ENCODE results near the gene DNPEP. TPM values are rescaled to one million over a fixed set of nuclear protein-coding genes. Genes with fewer than 3 reads are reported as not detected.
"Not testable (repeated sequence)": the region's sequence is repeated elsewhere in the genome, so short reads cannot be mapped to it uniquely, and the experiment has no call there.

The DNPEP gene
- total RNA-seq, 1 experiment from 2014 or later, result 94.9 TPM

DNA sequence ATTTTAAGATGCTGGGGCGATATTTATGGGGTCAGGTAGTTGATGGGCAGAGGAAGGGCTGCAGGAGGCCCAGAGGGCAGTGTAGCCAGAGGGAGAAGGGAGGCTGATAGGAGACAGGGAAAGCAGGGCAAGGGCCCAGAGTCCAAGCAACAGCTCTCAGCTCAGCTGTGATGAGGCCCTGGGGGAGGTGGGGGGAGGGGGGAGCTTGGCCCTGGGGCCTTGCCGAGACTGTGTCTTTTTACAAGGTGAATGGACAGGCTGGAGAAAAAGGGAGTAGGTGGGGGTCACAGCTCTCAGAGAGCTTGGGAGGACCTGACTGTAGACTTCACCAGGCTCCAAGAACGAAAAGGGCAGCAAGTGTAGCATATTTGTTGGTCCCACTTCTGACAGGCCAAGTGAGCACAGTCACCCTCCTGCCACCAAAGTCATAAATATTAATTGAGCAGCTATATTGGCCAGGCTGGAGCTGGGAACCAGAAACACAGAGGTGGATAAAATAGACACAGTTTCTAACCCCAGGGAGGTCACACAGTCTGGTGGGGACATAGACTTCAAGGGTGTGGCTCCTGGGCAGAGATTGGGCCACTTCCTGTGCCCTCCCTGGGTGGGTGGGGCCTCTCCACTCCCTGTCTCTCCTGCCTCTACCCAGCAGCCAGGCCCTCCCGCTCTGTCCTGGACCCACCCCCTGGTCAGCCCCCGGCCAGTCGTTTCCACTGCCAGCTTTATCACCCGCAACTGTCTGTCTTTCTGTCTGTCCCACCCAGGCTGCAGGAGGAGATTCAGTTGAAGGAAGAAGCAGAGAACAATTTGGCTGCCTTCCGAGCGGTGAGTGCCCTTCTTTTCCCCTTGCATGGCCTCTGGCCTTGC, 31.9 kb upstream of the DNPEP start:
- DNase-seq (ENCODE audit: low read depth), result no peak

DNA sequence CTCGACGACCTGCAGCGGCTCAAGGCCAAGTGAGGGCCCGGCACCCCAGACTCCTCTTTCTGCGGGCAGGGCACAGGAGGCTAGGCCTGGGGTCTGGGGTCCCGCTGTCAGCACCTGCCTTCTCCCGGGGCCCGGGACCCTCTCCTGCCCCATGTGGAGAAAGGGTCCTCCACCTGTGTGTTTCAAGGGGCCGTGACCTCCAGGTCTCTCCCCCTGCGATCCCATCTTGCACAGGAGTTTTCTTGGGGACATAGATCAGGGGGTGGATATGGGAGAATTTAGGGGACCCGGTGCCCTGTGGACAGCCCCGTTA, 31.3 kb upstream of the DNPEP start:
- DNase-seq (ENCODE audit: low read depth), result no peak

DNA sequence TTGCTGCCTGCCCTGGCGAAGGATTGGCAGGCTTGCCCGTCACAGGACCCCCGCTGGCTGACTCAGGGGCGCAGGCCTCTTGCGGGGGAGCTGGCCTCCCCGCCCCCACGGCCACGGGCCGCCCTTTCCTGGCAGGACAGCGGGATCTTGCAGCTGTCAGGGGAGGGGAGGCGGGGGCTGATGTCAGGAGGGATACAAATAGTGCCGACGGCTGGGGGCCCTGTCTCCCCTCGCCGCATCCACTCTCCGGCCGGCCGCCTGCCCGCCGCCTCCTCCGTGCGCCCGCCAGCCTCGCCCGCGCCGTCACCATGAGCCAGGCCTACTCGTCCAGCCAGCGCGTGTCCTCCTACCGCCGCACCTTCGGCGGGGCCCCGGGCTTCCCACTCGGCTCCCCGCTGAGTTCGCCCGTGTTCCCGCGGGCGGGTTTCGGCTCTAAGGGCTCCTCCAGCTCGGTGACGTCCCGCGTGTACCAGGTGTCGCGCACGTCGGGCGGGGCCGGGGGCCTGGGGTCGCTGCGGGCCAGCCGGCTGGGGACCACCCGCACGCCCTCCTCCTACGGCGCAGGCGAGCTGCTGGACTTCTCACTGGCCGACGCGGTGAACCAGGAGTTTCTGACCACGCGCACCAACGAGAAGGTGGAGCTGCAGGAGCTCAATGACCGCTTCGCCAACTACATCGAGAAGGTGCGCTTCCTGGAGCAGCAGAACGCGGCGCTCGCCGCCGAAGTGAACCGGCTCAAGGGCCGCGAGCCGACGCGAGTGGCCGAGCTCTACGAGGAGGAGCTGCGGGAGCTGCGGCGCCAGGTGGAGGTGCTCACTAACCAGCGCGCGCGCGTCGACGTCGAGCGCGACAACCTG, 30.7 kb upstream of the DNPEP start, which contains the start of gene DES:
DES (plus strand) TSS at position 223 of the 857 bp plus-strand sequence; CDS start at position 309, 86 bp downstream.
- DNase-seq (ENCODE audit: low read depth), result no peak

DNA sequence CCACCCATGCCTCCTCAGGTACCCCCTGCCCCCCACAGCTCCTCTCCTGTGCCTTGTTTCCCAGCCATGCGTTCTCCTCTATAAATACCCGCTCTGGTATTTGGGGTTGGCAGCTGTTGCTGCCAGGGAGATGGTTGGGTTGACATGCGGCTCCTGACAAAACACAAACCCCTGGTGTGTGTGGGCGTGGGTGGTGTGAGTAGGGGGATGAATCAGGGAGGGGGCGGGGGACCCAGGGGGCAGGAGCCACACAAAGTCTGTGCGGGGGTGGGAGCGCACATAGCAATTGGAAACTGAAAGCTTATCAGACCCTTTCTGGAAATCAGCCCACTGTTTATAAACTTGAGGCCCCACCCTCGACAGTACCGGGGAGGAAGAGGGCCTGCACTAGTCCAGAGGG, 29.7 kb upstream of the DNPEP start:
- no peak for DNase-seq (ENCODE audit: low read depth)

DNA sequence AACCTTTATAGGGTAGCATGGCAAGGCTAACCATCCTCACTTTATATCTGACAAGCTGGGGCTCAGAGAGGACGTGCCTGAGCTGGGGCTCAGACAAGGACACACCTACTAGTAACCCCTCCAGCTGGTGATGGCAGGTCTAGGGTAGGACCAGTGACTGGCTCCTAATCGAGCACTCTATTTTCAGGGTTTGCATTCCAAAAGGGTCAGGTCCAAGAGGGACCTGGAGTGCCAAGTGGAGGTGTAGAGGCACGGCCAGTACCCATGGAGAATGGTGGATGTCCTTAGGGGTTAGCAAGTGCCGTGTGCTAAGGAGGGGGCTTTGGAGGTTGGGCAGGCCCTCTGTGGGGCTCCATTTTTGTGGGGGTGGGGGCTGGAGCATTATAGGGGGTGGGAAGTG, 29.2 kb upstream of the DNPEP start:
- DNase-seq (ENCODE audit: low read depth), result no peak

DNA sequence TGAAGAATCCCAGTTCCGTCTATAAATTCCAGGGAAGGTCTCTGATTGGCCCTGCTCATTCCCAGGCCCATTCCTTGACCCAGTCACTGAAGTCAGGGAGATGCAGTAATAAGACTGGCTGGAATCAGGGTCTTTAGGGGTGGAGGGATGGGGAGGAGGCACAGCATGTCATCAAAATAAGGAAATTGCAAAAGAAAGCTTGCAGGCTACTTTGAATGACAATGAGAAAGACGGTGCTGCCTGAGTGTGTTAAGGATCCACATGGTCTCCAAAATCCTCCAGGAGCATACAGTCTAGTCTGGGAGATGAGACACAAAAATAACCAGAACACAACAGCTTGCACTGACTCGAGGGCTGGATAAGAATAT, 28.5 kb upstream of the DNPEP start:
- DNase-seq (ENCODE audit: low read depth), result no peak

DNA sequence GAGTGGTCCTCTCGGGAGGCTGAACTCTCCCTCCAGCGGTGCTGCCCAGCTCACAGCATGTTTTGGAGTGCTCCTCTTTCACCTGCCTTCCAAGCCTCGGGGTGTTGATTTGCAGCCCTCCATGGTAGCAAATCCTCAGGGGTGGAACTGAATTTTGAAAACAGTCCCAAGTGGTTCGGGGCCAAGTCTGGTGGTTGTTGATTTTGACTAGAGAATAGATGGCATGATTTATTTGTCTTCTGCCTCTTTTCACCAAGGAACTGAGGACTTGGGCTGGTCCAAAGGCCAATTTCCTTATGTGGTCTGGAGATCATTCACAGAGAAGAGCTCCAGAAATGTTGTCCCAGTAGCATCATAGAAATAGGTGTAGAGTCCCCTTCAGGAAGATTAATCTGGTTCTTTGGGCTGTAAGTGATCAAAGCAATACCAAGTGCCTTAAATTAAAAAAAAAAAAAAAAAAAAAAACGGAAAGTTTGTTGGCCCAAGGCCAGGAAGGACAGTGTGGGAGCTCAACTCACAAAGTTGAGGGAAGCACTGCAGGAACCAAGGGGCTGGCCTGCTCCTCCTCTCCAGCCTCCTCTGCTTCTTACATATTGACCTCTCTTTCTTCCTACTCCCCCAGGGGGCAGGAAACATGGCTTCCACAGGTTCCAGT, 28.0 kb upstream of the DNPEP start:
- no peak for DNase-seq (ENCODE audit: low read depth)

DNA sequence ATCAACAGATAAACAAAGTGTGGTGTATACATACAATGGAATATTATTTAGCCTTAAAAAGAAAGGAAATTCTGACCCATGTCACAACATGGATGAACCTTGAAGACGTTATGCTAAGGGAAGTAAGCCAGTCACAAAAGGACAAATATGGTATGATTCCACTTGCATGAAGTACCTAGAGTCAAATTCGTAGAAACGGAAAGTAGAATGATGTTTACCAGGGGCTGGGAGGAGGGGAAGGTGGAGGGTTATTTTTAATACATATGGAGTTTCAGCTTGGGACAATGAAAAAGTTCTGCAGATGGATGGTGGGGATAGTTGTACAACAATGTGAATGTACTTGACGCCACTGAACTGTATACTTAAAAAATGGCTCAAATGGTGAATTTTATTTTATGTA, 27.1 kb upstream of the DNPEP start:
- DNase-seq (ENCODE audit: low read depth), result no peak

DNA sequence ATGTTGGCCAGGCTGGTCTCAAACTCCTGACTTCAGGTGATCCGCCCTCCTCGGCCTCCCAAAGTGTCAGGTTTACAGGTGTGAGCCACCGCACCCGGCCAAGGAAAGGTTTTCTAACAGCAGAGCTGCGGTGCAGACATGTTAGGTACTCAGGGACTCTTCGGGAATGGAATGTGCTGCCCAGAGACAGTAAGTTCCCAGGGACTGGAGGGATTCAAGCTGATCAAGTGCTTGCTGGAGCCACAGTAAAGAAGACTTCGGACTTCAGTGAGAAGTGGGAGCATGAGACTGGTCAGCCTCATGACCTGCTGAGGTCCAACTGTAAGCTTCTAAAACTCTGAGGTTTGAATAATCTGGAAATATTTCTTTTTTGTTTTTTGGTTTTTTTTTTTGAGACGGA, 22.7 kb upstream of the DNPEP start:
- no peak for DNase-seq (ENCODE audit: low read depth)

DNA sequence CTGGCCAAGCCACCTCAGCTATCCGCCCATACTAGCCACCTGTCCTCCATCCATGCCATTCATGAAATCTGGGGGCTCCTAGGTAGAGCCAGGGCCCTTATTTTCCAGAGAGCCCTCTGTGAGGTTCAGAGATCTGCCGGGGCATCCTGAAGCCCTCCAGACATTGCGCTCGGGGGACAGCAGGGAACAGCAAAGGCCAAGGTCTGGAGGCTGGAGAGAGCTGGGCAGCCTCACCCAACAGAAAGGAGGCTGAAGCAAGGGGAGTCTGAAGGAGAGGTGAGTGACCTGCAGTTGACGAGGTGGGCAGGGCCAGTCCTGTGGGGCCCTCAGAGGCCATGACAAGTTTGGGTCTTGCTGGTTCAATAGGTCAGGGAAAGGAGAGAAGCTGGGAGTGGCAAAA, 21.9 kb upstream of the DNPEP start:
- DNase-seq (ENCODE audit: low read depth), result no peak

DNA sequence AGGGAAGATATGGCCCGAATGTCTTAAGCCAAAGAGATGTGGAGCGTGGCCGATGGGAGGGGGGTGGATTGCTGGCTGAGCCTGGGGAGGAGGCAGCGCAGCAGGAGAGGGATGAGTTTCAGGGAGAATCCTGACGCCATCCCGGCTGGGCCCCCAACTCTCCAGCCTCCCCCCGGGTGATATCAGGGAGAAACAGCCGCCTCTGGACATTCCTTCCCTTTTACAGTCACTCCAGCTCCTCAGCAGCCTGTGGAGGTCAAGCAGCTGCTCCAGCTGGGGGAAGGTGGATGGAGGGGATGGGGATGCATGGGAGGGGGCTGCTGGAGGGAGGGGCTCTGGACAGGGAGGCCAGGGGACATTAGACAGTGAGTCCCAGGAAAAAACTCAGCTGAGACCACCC, 20.9 kb upstream of the DNPEP start:
- DNase-seq (ENCODE audit: low read depth), result no peak

DNA sequence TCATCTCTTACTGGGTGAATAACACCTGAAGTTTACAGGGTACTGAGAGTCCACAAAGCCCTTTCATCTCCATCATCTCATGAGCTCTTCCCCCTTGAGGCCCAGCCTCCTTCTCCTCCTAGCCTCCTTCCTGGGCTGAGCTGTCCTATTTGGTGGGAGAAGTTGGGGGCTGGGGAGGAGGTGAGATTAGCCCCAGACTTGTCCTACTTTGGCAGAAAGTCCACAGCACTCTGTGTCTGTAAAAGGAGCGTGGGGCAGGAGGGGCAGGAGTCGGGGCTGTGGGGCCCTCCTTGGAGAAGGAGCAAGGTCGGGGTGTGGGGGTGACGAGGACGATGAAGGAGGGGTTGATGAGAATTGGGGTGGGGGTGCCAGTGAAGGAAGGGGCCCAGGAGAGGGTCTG, 20.5 kb upstream of the DNPEP start:
- no peak for DNase-seq (ENCODE audit: low read depth)

DNA sequence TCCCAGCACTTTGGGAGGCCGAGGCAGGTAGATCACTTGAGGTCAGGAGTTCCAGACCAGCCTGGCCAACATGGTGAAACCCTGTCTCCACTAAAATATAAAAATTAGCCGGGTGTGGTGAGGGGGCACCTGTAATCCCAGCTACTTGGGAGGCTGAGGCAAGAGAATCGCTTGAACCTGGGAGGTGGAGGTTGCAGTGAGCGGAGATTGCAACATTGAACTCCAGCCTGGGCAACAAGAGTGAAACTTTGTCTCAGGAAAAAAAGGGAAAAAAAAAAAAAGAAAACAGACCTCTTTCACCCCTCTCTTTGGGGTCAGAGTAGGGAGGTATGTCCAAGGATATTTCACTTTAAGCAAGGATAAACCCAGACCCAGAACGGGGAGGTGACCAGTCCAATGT, 19.6 kb upstream of the DNPEP start:
- DNase-seq (ENCODE audit: low read depth), result not testable (repeated sequence)

DNA sequence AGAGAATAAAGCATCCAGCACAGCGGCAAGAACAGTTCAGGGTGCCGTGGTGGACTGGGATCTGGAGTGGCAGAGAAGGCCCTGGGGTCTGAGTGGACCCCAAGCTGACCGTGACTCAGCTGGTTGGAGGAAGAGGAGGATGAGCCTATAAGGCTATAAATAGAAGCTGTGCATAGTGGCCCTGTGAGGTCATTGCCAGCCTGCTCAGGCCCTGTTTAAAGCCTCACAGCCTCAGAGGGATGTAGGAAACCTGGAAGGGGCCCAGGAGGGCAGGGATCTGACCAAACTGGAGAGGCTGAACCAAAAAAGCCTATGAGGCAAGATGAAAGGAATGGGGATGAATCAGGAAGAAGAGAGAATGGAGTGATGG, 19.1 kb upstream of the DNPEP start:
- DNase-seq (ENCODE audit: low read depth), result peak; percentile 91

DNA sequence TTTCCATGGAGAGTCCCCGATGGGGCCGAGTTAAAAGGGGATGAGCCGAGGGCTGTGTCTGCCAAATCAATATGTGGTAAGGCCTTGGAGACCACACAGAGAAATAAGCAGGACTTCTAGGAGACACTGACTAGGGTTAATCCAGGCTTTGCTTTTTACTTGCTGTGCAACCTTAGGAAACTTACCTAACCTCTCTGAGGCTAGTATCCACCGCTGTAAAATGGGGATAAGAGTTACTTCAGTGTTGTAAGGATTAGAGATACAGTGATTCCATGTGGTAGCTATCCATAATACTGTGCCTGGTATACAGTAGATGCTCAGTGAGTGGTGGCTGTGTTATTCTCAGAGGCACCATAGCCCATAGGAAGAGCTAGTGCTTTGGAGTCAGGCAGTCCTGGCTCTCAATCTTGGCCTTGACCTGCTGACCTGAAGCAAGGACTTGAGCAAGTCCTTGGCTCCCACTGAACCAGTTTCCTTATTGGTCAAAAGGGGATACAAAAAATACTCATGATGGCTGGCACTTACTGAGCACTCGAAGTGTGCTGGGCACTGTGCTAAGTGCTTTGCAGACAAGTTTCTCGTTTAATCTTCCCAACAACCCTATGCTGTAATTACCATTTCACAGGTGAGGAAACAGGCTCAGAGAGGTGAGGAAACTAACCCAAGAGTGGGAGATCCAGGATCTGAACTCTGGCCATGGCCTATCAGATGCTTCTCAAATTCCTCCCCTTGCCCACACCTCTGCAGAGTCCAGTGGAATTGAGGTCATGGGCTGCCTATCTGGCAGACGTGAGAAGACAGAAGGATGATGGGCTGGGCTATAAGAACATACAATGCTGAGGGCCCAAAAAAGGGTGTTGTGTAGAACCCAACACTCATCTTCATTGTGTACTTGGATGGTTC, 18.5 kb upstream of the DNPEP start:
- no peak for DNase-seq (ENCODE audit: low read depth)

DNA sequence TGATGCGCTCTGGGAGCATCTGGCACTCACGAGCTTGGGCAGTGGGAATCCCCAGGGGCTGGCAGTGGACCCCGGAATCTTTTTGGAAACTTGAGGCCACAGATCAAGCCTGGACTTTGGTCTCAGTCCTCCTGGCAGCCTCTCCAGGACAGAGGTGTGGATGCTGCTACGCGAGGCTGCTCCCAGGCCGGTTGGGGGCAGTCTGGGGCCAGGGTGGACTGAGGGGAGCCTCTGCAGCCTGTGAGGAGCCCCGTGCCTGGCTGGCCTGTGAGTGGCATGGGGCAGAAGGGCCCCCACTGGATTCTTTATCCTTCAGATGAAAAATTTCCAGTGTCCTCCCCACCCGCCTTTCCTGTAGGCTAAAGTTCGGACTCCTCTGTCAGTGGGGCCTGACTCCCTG, 17.7 kb upstream of the DNPEP start:
- no peak for DNase-seq (ENCODE audit: low read depth)

DNA sequence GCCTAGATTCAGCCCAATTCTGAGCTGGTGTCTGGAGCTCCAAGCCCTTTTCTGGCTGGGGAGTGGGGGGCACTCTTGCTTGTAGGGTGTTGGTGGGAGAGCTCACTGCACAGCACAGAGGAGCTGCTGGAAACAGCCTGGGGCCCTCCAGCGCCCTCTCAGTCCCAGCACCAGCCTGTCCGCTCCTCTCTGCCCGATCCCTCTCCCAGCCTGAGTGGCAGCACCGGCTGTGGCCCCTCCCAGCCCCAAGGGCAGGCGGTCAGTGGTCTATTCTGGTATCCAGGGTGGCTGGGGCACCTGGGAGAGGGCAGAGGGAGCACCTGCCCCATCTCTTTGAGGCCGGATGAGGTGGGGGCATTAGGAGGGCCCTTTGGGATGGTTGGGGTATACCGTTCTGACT, 17.2 kb upstream of the DNPEP start:
- DNase-seq (ENCODE audit: low read depth), result no peak

DNA sequence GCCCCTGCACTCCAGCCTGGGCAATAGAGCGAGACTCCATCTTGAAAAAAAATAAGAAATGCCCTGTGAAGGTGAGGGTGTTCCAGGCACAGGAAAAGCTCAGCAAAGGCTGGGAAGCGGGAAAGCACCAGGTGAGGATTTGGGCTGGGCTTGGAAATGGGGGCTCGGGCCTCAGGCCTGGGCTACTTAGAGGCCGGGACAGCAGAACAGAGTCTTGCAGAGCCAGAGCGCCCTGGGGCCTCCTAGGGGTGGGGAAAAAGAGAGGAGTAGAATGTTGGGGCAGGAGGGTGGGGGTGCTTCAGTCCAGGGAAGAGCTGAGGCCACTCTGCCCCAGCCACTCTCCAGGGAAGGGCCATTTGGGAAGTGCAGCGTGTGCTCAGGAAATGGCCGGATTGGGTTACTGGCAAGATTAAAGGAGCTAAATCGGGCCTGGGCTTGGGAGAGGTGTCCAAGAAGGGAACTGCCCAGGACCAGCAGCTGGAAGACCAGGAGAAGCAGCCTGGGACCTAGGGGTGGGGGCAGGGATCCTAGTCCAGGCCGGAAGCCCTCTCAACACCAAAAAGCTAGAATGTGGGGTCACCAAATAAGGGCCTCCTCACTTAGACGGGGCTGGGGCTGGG, 16.7 kb upstream of the DNPEP start:
- DNase-seq (ENCODE audit: low read depth), result no peak

DNA sequence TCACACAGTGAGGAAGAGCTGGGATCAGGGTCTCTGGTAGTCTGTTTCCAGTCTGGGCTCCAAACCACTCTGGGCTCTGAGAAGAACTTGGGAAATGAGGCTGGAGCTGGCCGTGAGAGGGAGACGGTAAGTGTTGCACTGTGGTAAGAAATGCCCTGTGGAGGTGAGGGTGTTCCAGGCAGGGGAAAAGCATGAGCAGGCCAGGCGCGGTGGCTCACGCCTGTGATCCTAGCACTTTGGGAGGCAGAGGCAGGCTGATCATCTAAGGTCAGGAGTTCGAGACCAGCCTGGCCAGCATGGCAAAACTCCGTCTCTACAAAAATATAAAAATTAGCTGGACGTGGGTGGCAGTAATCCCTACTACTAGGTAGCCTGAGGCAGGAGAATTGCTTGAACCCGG, 16.1 kb upstream of the DNPEP start:
- DNase-seq (ENCODE audit: low read depth), result no peak

DNA sequence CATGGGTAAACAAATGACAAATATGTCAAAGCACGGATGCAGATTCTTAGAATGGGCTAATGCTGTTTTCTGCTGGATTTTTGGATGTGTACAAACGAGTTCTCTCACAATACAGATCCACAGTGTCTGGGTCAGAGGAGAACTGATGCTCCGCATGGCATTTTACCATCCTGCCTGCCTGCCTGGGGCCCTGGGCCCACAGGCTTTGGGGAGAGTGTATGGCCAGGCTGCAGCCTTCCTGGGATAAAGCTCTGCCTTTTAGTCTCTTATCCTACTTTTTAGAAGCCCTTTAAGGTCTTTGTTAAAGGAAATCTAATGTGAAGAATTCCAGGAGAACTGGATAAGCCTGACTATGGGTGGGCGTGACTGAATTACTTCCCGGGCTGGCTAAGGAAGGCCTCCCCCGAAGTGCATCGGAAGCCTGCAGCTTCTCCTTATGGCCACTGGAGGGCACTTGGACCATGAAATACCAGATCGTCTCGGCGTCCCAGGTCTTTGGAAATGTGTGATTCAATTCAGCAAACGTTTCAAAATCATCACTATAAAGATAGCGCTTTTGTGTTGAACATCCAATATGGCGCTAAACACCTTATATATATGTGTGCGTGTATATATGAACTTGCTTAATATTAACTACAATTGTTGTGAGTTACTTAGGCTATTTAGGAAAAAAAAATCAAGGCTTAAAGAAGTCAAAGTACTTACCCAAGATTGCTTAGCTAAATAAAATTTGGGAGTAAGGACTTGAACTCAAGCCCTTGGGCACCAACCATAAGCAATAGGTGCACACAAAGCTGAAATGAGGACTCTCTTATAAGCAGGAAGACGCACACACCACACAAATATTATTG, 15.2 kb upstream of the DNPEP start:
- peak; percentile 78 for DNase-seq (ENCODE audit: low read depth)

Measured in HT1080 (cell line).